HEK293 (cell line): ENCODE measurements around the gene DNASE2.

ENCODE experiments used
- CTCF ChIA-PET: fragments of 350-600 bp; formaldehyde crosslinking; extraction: SDS; loops from one replicate; lab custom pipeline; 2021; ENCODE audit warnings: antibody characterized with exemption; lab: Yijun Ruan, JAX
- POLR2A ChIA-PET: fragments of 300-600 bp; formaldehyde crosslinking; extraction: SDS; loops from one replicate; lab custom pipeline; 2020; ENCODE audit warnings: antibody characterized with exemption, inconsistent platforms; lab: Yijun Ruan, JAX
- H3K27ac ChIP-seq: fragments of 200-500 bp; sonication (Bioruptor generic); 2 replicates; pipeline ENCODE4 v1.5.1; 2014; ENCODE audit warnings: low read depth, low read length, control low read depth, inconsistent platforms; ENCODE audit errors: extremely low read depth
- H3K36me3 ChIP-seq, 2 experiments: fragments of 200-500 bp in 1 of 2; sonication (Bioruptor generic) in 1 of 2; 1 replicate in 1 of 2; 2 replicates in 1 of 2; pipeline ENCODE4 v1.5.1; 2014 to 2017; ENCODE audit warnings: inconsistent platforms in 2 of 2, low read length in 2 of 2; ENCODE audit not compliant: control insufficient read depth in 2 of 2, insufficient read depth in 1 of 2
- H3K4me1 ChIP-seq: fragments of 200-500 bp; sonication (Bioruptor generic); 2 replicates; pipeline ENCODE4 v1.5.1; 2014; ENCODE audit warnings: mild to moderate bottlenecking, low read length, inconsistent platforms; ENCODE audit not compliant: control insufficient read depth, insufficient read depth
- H3K4me3 ChIP-seq: 2 replicates; pipeline ENCODE4 v1.5.1; 2011; ENCODE audit warnings: low read depth, mild to moderate bottlenecking, control low read depth, low read length, moderate library complexity
- H3K9me3 ChIP-seq: fragments of 200-500 bp; sonication (Bioruptor generic); 2 replicates; pipeline ENCODE4 v1.5.1; 2014; ENCODE audit warnings: low read depth, low read length, inconsistent platforms; ENCODE audit not compliant: control insufficient read depth, insufficient read depth
- ELK4 ChIP-seq: IDR thresholded peaks from 2 replicates; pipeline ENCODE4 v1.6.1; 2011; ENCODE audit warnings: mild to moderate bottlenecking, low read depth, low read length, borderline replicate concordance
- GLIS1 ChIP-seq: fragments of 450-650 bp; formaldehyde crosslinking; IDR thresholded peaks from 2 replicates; pipeline ENCODE4 v1.5.1; 2016; ENCODE audit warnings: missing biosample characterization, missing genetic modification characterization
- KLF8 ChIP-seq: fragments of 450-650 bp; formaldehyde crosslinking; IDR thresholded peaks from 2 replicates; pipeline ENCODE4 v1.5.1; 2016; ENCODE audit warnings: missing biosample characterization, missing genetic modification characterization
- MZF1 ChIP-seq: fragments of 450-650 bp; formaldehyde crosslinking; IDR thresholded peaks from 2 replicates; pipeline ENCODE4 v1.5.1; 2017; ENCODE audit warnings: missing biosample characterization, missing genetic modification characterization, borderline replicate concordance
- OVOL3 ChIP-seq: fragments of 450-650 bp; formaldehyde crosslinking; IDR thresholded peaks from 2 replicates; pipeline ENCODE4 v1.5.1; 2016; ENCODE audit warnings: missing biosample characterization, missing genetic modification characterization
- PRDM6 ChIP-seq: fragments of 450-650 bp; formaldehyde crosslinking; IDR thresholded peaks from 2 replicates; pipeline ENCODE4 v1.5.1; 2017; ENCODE audit warnings: missing biosample characterization, missing genetic modification characterization
- RBAK ChIP-seq: fragments of 450-650 bp; formaldehyde crosslinking; IDR thresholded peaks from 2 replicates; pipeline ENCODE4 v1.5.1; 2016; ENCODE audit warnings: missing biosample characterization, missing genetic modification characterization
- SP2 ChIP-seq: fragments of 450-650 bp; formaldehyde crosslinking; IDR thresholded peaks from 2 replicates; pipeline ENCODE4 v1.5.1; 2016; ENCODE audit warnings: missing biosample characterization, missing genetic modification characterization
- SP3 ChIP-seq: fragments of 450-650 bp; formaldehyde crosslinking; IDR thresholded peaks from 2 replicates; pipeline ENCODE4 v1.5.1; 2016; ENCODE audit warnings: missing biosample characterization, missing genetic modification characterization
- TRIM28 ChIP-seq: IDR thresholded peaks from 2 replicates; pipeline ENCODE4 v1.6.1; 2011; ENCODE audit warnings: low read length, control low read depth, borderline replicate concordance
- YY1 ChIP-seq: fragments of 450-650 bp; formaldehyde crosslinking; IDR thresholded peaks from 2 replicates; pipeline ENCODE4 v1.5.1; 2018; ENCODE audit warnings: missing biosample characterization, missing genetic modification characterization
- ZBTB17 ChIP-seq: fragments of 450-650 bp; formaldehyde crosslinking; IDR thresholded peaks from 2 replicates; pipeline ENCODE4 v1.5.1; 2016; ENCODE audit warnings: missing biosample characterization, missing genetic modification characterization
- ZBTB20 ChIP-seq: fragments of 450-650 bp; formaldehyde crosslinking; IDR thresholded peaks from 2 replicates; pipeline ENCODE4 v1.5.1; 2016; ENCODE audit warnings: missing biosample characterization, missing genetic modification characterization
- ZBTB48 ChIP-seq: fragments of 450-650 bp; formaldehyde crosslinking; IDR thresholded peaks from 2 replicates; pipeline ENCODE4 v1.5.1; 2016; ENCODE audit warnings: missing biosample characterization, missing genetic modification characterization
- ZFP41 ChIP-seq: fragments of 450-650 bp; formaldehyde crosslinking; IDR thresholded peaks from 2 replicates; pipeline ENCODE4 v1.5.1; 2016; ENCODE audit warnings: missing biosample characterization, missing genetic modification characterization, borderline replicate concordance
- ZNF146 ChIP-seq: fragments of 450-650 bp; formaldehyde crosslinking; IDR thresholded peaks from 2 replicates; pipeline ENCODE4 v1.5.1; 2016; ENCODE audit warnings: missing biosample characterization, missing genetic modification characterization
- ZNF174 ChIP-seq: fragments of 450-650 bp; formaldehyde crosslinking; IDR thresholded peaks from 2 replicates; pipeline ENCODE4 v1.5.0; 2017; ENCODE audit warnings: missing biosample characterization, mild to moderate bottlenecking, missing genetic modification characterization
- ZNF175 ChIP-seq: fragments of 450-650 bp; formaldehyde crosslinking; IDR thresholded peaks from 2 replicates; pipeline ENCODE4 v1.5.1; 2016; ENCODE audit warnings: missing biosample characterization, missing genetic modification characterization
- ZNF26 ChIP-seq: fragments of 450-650 bp; formaldehyde crosslinking; IDR thresholded peaks from 2 replicates; pipeline ENCODE4 v1.5.1; 2016; ENCODE audit warnings: missing biosample characterization, missing genetic modification characterization
- ZNF266 ChIP-seq: fragments of 450-650 bp; formaldehyde crosslinking; IDR thresholded peaks from 2 replicates; pipeline ENCODE4 v1.5.1; 2016; ENCODE audit warnings: missing biosample characterization, missing genetic modification characterization, low read depth
- ZNF335 ChIP-seq: fragments of 450-650 bp; formaldehyde crosslinking; conservative IDR thresholded peaks from 2 replicates; pipeline ENCODE4 v1.5.1; 2016; ENCODE audit warnings: missing biosample characterization, missing genetic modification characterization
- ZNF341 ChIP-seq: fragments of 450-650 bp; formaldehyde crosslinking; IDR thresholded peaks from 2 replicates; pipeline ENCODE4; 2016; ENCODE audit warnings: low read depth, missing biosample characterization, missing genetic modification characterization
- ZNF362 ChIP-seq: fragments of 450-650 bp; formaldehyde crosslinking; IDR thresholded peaks from 2 replicates; pipeline ENCODE4 v1.5.1; 2016; ENCODE audit warnings: missing biosample characterization, missing genetic modification characterization
- ZNF394 ChIP-seq: fragments of 450-650 bp; formaldehyde crosslinking; IDR thresholded peaks from 2 replicates; pipeline ENCODE4 v1.5.1; 2016; ENCODE audit warnings: missing biosample characterization, missing genetic modification characterization, mild to moderate bottlenecking, moderate library complexity, borderline replicate concordance
- ZNF433 ChIP-seq: fragments of 450-650 bp; formaldehyde crosslinking; IDR thresholded peaks from 2 replicates; pipeline ENCODE4 v1.5.1; 2016; ENCODE audit warnings: missing biosample characterization, missing genetic modification characterization, low read depth
- ZNF510 ChIP-seq: fragments of 450-650 bp; formaldehyde crosslinking; IDR thresholded peaks from 2 replicates; pipeline ENCODE4 v1.5.1; 2018; ENCODE audit warnings: mild to moderate bottlenecking, missing genetic modification characterization, missing biosample characterization; ENCODE audit not compliant: insufficient replicate concordance
- ZNF521 ChIP-seq: fragments of 450-650 bp; formaldehyde crosslinking; IDR thresholded peaks from 2 replicates; pipeline ENCODE4 v1.5.1; 2017; ENCODE audit warnings: missing biosample characterization, mild to moderate bottlenecking, missing genetic modification characterization
- ZNF529 ChIP-seq: fragments of 450-650 bp; formaldehyde crosslinking; IDR thresholded peaks from 2 replicates; pipeline ENCODE4 v1.5.1; 2017; ENCODE audit warnings: missing genetic modification characterization, missing biosample characterization; ENCODE audit not compliant: insufficient replicate concordance
- ZNF530 ChIP-seq: fragments of 450-650 bp; formaldehyde crosslinking; IDR thresholded peaks from 2 replicates; pipeline ENCODE4 v1.5.1; 2016; ENCODE audit warnings: low read depth, missing biosample characterization, missing genetic modification characterization
- ZNF558 ChIP-seq: fragments of 450-650 bp; formaldehyde crosslinking; IDR thresholded peaks from 2 replicates; pipeline ENCODE4 v1.5.1; 2016; ENCODE audit warnings: missing biosample characterization, missing genetic modification characterization
- ZNF571 ChIP-seq: fragments of 450-650 bp; formaldehyde crosslinking; IDR thresholded peaks from 2 replicates; pipeline ENCODE4 v1.5.0; 2017; ENCODE audit warnings: missing biosample characterization, missing genetic modification characterization
- ZNF596 ChIP-seq: fragments of 450-650 bp; IDR thresholded peaks from 2 replicates; pipeline ENCODE4 v1.5.0; 2018; ENCODE audit warnings: missing biosample characterization, mild to moderate bottlenecking, missing genetic modification characterization, moderate library complexity
- ZNF621 ChIP-seq: fragments of 450-650 bp; formaldehyde crosslinking; IDR thresholded peaks from 2 replicates; pipeline ENCODE4 v1.5.1; 2017; ENCODE audit warnings: missing biosample characterization, missing genetic modification characterization
- ZNF626 ChIP-seq: fragments of 450-650 bp; sonication (Bioruptor Pico); formaldehyde crosslinking; IDR thresholded peaks from 2 replicates; pipeline ENCODE4 v1.5.1; 2018; ENCODE audit warnings: missing biosample characterization, missing genetic modification characterization, inconsistent platforms
- ZNF768 ChIP-seq: fragments of 450-650 bp; formaldehyde crosslinking; IDR thresholded peaks from 2 replicates; pipeline ENCODE4 v1.5.1; 2018; ENCODE audit warnings: missing biosample characterization, mild to moderate bottlenecking, missing genetic modification characterization
- ZNF792 ChIP-seq: fragments of 450-650 bp; formaldehyde crosslinking; IDR thresholded peaks from 2 replicates; pipeline ENCODE4 v1.5.1; 2016; ENCODE audit warnings: missing biosample characterization, missing genetic modification characterization

Gene DNASE2

GRCh38 chr19:12871681-12872080, 9.6 kb downstream of the DNASE2 start (continued):
- TF ChIP-seq ZNF362 (tag by site-specific recombination) (peak; percentile 66; the same call in 1 of the 2 replicates), ZBTB20 (tag by site-specific recombination) (no peak), ZNF26 (tag by site-specific recombination) (no peak), YY1 (tag by site-specific recombination) (no peak), ELK4 (no peak), ZNF341 (tag by site-specific recombination) (no peak), ZNF266 (tag by site-specific recombination) (no peak), ZNF571 (tag by site-specific recombination) (no peak), ZNF433 (tag by site-specific recombination) (no peak), ZNF558 (tag by site-specific recombination) (no peak), TRIM28 (no peak), MZF1 (tag by site-specific recombination) (no peak), ZBTB48 (no peak), ZBTB17 (tag by site-specific recombination) (no peak), ZNF146 (tag by site-specific recombination) (no peak), ZNF394 (tag by site-specific recombination) (no peak), ZNF510 (no peak), GLIS1 (tag by site-specific recombination) (peak; percentile 26; the same call in 1 of the 2 replicates), ZNF529 (tag by site-specific recombination) (no peak), ZNF530 (no peak)

- ChIA-PET CTCF (no interaction called here), POLR2A (no interaction called here)
- Histone ChIP-seq H3K9me3 (no peaks in the 10 kb centered on the region), H3K4me1 (peaks cover 4% of the 10 kb centered on the region), H3K27ac (no peak overlapping the region), H3K4me3 (no peak overlapping the region), H3K36me3 (peaks cover 0 to 13% of the 10 kb centered on the region in 2 experiments; a peak in 2 of 3 replicates)
- TF ChIP-seq ZNF621 (tag by site-specific recombination) = 0 out of 2 replicates have a peak, but pooled peaks have one; percentile 40
- TF ChIP-seq KLF8 (tag by site-specific recombination) = no peak
- no peak for TF ChIP-seq ZNF175
- no peak for TF ChIP-seq ZNF626 (tag by site-specific recombination)
- TF ChIP-seq OVOL3 (tag by site-specific recombination) = no peak
- no peak for TF ChIP-seq ZNF768 (tag by site-specific recombination)
- no peak for TF ChIP-seq ZNF792 (tag by site-specific recombination)
- TF ChIP-seq RBAK (tag by site-specific recombination) = no peak
- TF ChIP-seq ZNF596 = no peak
- no peak for TF ChIP-seq ZNF335
- peak; percentile 80 for TF ChIP-seq SP2 (tag by site-specific recombination)
- no peak for TF ChIP-seq ZNF174 (tag by site-specific recombination)
- no peak for TF ChIP-seq SP3 (tag by site-specific recombination)
- TF ChIP-seq ZNF521 (tag by site-specific recombination) = no peak
- TF ChIP-seq PRDM6 (tag by site-specific recombination) = no peak
- TF ChIP-seq ZFP41 = no peak
Observed at GRCh38 chr19:12868540-12869112, 12.6 kb downstream of the DNASE2 start.
